K562 (cell line): ENCODE measurements around the gene TTC4. TPM values are rescaled to one million over a fixed set of nuclear protein-coding genes. Genes with fewer than 3 reads are reported as not detected.
A peak's percentile ranks its signal among the peaks of the same experiment; 100 is the strongest.

ENCODE experiments used
- ARNT ChIP-seq, 2 experiments: fragments of 450-650 bp; IDR thresholded peaks; 2 replicates each; pipeline ENCODE4 v1.6.1; 2016; ENCODE audit warnings: mild to moderate bottlenecking in 1 of 2
- BACH1 ChIP-seq: fragments of 200-800 bp; sonication (Bioruptor generic); IDR thresholded peaks from 2 replicates; pipeline ENCODE4 v1.6.1; 2016; ENCODE audit warnings: missing genetic modification characterization, missing compliant biosample characterization
- CEBPZ ChIP-seq: fragments of 150-350 bp; IDR thresholded peaks from 2 replicates; pipeline ENCODE4 v1.6.1; 2014; ENCODE audit warnings: low read depth, mild to moderate bottlenecking, low read length, borderline replicate concordance
- CGGBP1 ChIP-seq: fragments of 250-450 bp; sonication (Bioruptor Pico); IDR thresholded peaks from 2 replicates; pipeline ENCODE4 v1.9.0; 2021; ENCODE audit warnings: mild to moderate bottlenecking
- CREB3L1 ChIP-seq: fragments of 450-650 bp; IDR thresholded peaks from 2 replicates; pipeline ENCODE4 v1.6.1; 2014; ENCODE audit warnings: low read depth, mild to moderate bottlenecking, moderate library complexity, borderline replicate concordance
- FIP1L1 ChIP-seq: fragments of 200-400 bp; formaldehyde crosslinking; IDR thresholded peaks from 2 replicates; pipeline ENCODE4 v1.6.1; 2018; ENCODE audit warnings: mild to moderate bottlenecking, low read depth, low read length; ENCODE audit not compliant: poor library complexity, severe bottlenecking
- FOXA3 ChIP-seq, 2 experiments: fragments of 450-650 bp in 1 of 2; sonication (generic) in 1 of 2; formaldehyde crosslinking; IDR thresholded peaks in 1 of 2; conservative IDR thresholded peaks in 1 of 2; 2 replicates each; pipeline versions ENCODE4 v1.4.0 to v1.8.0; 2020 to 2022; ENCODE audit warnings: mild to moderate bottlenecking in 2 of 2, missing genetic modification reagents in 1 of 2
- FOXJ2 ChIP-seq: fragments of 200-800 bp; sonication (Bioruptor generic); IDR thresholded peaks from 2 replicates; pipeline ENCODE4 v1.6.1; 2016; ENCODE audit warnings: missing genetic modification characterization, missing compliant biosample characterization
- GTF2F1 ChIP-seq: IDR thresholded peaks from 2 replicates; pipeline ENCODE4 v1.6.1; 2011; ENCODE audit warnings: low read depth, low read length, improper control_type of control experiment
- HDGF ChIP-seq: fragments of 450-650 bp; IDR thresholded peaks from 2 replicates; pipeline ENCODE4 v1.6.1; 2016
- MED1 ChIP-seq: sonication (generic); formaldehyde crosslinking; IDR thresholded peaks from 2 replicates; pipeline ENCODE4 v1.8.1; 2023; ENCODE audit warnings: missing genetic modification reagents, borderline replicate concordance
- MIER1 ChIP-seq: fragments of 450-650 bp; IDR thresholded peaks from 2 replicates; pipeline ENCODE4 v1.6.1; 2016; ENCODE audit warnings: antibody characterized with exemption, mild to moderate bottlenecking, low read depth
- NFYB ChIP-seq: IDR thresholded peaks from 2 replicates; pipeline ENCODE4 v1.6.1; 2011; ENCODE audit warnings: mild to moderate bottlenecking, moderate library complexity; ENCODE audit not compliant: insufficient read length; ENCODE audit errors: extremely low read depth
- RBFOX2 ChIP-seq: fragments of 200-400 bp; formaldehyde crosslinking; IDR thresholded peaks from 2 replicates; pipeline ENCODE4 v1.6.1; 2017; ENCODE audit warnings: low read depth, mild to moderate bottlenecking, low read length, moderate library complexity
- SRSF7 ChIP-seq: fragments of 200-400 bp; formaldehyde crosslinking; optimal IDR thresholded peaks from 2 replicates; pipeline ENCODE3; 2017; ENCODE audit warnings: mild to moderate bottlenecking, low read depth, low read length
- ZBTB17 ChIP-seq: fragments of 450-650 bp; formaldehyde crosslinking; IDR thresholded peaks from 2 replicates; pipeline ENCODE4 v1.4.0; 2020; ENCODE audit warnings: mild to moderate bottlenecking
- ZNF584 ChIP-seq: fragments of 200-800 bp; sonication (Bioruptor generic); IDR thresholded peaks from 2 replicates; pipeline ENCODE4 v1.6.1; 2016; ENCODE audit warnings: low read depth, mild to moderate bottlenecking, missing genetic modification characterization, missing compliant biosample characterization
- ZNF695 ChIP-seq: fragments of 450-650 bp; formaldehyde crosslinking; IDR thresholded peaks from 2 replicates; pipeline ENCODE4 v1.4.0; 2020; ENCODE audit warnings: mild to moderate bottlenecking, moderate library complexity
- polyA plus RNA-seq, 8 experiments: library from polyadenylated mRNA; depleted of rRNA in 4 of 8; stranded (reverse) in 5 of 8; unstranded in 3 of 8; fragments of >200 nt; fragmentation: Nextera tagmentation in 2 of 8; fragmentation: Illumina TruSeq in 1 of 8; extraction: Ambion mirVana in 2 of 8; extraction: Trizol in 1 of 8; gene quantifications; 2 replicates each; pipeline versions ENCODE4 v1.2.1 to v1.2.3, GENCODE V29; 2011 to 2014; ENCODE audit warnings: inconsistent platforms in 1 of 8, missing spikeins in 1 of 8
- total RNA-seq, 7 experiments: library from RNA; depleted of rRNA in 6 of 7; stranded (reverse); fragments of >200 nt in 6 of 7; fragmentation: Illumina TruSeq in 2 of 7; extraction: Trizol in 2 of 7; gene quantifications; 2 replicates each; pipeline versions ENCODE4 v1.2.1 to v1.2.3, GENCODE V29; 2011 to 2021; ENCODE audit warnings: low replicate concordance in 1 of 7
- TF ChIP-seq, protein P1 (sequence below): fragments of 450-650 bp; IDR thresholded peaks from 2 replicates; pipeline ENCODE4 v1.6.1; 2017; ENCODE audit warnings: mild to moderate bottlenecking, moderate library complexity
- TF ChIP-seq, protein P2 (sequence below): fragments of 250-450 bp; sonication (Bioruptor Pico); IDR thresholded peaks from 2 replicates; pipeline ENCODE4 v1.8.0; 2022; ENCODE audit warnings: inconsistent platforms, mild to moderate bottlenecking, moderate library complexity, borderline replicate concordance

The TTC4 gene
- total and polyA plus RNA-seq, 9 of the 15 experiments (the other 6 are each of a cell fraction or from before 2014, with no cell fraction given), result 36.3 to 111 (median 54.1) TPM

- TF ChIP-seq GTF2F1 (peak; percentile 41; the same call in 1 of the 2 replicates), SRSF7 (no peak), BACH1 (tag) (no peak), MIER1 (no peak), CGGBP1 (CRISPR knock-in tag) (no peak), ZBTB17 (peak; percentile 72; the same call in 1 of the 2 replicates), RBFOX2 (peak; percentile 94), HDGF (no peak), MED1 (no peak), ARNT (IDR thresholded peaks at IDR 0.05) (no peak), FIP1L1 (peak; percentile 97), ZNF695 (no peak), CREB3L1 (peak; percentile 60), FOXA3 (CRISPR knock-in tag; conservative IDR thresholded peaks at IDR 0.05 in 1 of 2, IDR thresholded peaks at IDR 0.05 in 1 of 2) (no peak), CEBPZ (no peak), NFYB (no peak), ZNF584 (CRISPR knock-in tag) (no peak), FOXJ2 (no peak)
- TF ChIP-seq, protein P1, sequence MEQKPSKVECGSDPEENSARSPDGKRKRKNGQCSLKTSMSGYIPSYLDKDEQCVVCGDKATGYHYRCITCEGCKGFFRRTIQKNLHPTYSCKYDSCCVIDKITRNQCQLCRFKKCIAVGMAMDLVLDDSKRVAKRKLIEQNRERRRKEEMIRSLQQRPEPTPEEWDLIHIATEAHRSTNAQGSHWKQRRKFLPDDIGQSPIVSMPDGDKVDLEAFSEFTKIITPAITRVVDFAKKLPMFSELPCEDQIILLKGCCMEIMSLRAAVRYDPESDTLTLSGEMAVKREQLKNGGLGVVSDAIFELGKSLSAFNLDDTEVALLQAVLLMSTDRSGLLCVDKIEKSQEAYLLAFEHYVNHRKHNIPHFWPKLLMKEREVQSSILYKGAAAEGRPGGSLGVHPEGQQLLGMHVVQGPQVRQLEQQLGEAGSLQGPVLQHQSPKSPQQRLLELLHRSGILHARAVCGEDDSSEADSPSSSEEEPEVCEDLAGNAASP, result no peak
- TF ChIP-seq, protein P2, sequence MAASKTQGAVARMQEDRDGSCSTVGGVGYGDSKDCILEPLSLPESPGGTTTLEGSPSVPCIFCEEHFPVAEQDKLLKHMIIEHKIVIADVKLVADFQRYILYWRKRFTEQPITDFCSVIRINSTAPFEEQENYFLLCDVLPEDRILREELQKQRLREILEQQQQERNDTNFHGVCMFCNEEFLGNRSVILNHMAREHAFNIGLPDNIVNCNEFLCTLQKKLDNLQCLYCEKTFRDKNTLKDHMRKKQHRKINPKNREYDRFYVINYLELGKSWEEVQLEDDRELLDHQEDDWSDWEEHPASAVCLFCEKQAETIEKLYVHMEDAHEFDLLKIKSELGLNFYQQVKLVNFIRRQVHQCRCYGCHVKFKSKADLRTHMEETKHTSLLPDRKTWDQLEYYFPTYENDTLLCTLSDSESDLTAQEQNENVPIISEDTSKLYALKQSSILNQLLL (CRISPR knock-in tag), result no peak
These were observed at the start of gene TTC4 (continued) for GRCh38 chr1:54715493-54716298.
